ENCODE data around the gene C18orf63.
A peak's percentile ranks its signal among the peaks of the same experiment; 100 is the strongest.

C18orf63 gene

GRCh38 chr18:74368901-74369705 lies 53.5 kb downstream of the C18orf63 start:
- Histone ChIP-seq H4K20me1 (no peaks in the 10 kb centered on the region), H3K36me3 (no peaks in the 10 kb centered on the region), H3K4me2 (peak overlapping the region in 10 of 11 experiments; percentile 35 to 59 (median 47); a peak in 19 of 22 replicates), H3K27me3 (no peaks in the 10 kb centered on the region), H3K27ac (peak overlapping the region in 7 of 11 experiments; percentile 29 to 58 (median 40); a peak in 13 of 22 replicates), H3K9ac (peak overlapping the region in 2 of 11 experiments; percentile 3 to 27; a peak in 1 of 22 replicates), H3K4me1 (peaks cover 8 to 29% (median 19%) of the 10 kb centered on the region in 10 experiments; a peak in 17 of 20 replicates), H3K9me3 (replicated peaks in 1 of 11) (peaks cover 0 to 14% (median 0%) of the 10 kb centered on the region in 11 experiments; a peak in 6 of 22 replicates), H3K4me3 (no peak overlapping the region)
- TF ChIP-seq Cebpa-rat (IDR thresholded peaks at IDR 0.05): no peak

- Histone ChIP-seq H3K36me3 (no peaks in the 10 kb centered on the region), H3K9ac (no peak overlapping the region), H3K4me2 (peak overlapping the region in 9 of 11 experiments; percentile 35 to 59 (median 47); a peak in 16 of 22 replicates), H3K27me3 (no peaks in the 10 kb centered on the region), H3K4me1 (peaks cover 8 to 33% (median 20%) of the 10 kb centered on the region in 10 experiments; a peak in 17 of 20 replicates), H3K27ac (peak overlapping the region in 2 of 11 experiments; percentile 33 to 55; a peak in 1 of 22 replicates), H3K9me3 (replicated peaks in 1 of 11) (peaks cover 0 to 14% (median 0%) of the 10 kb centered on the region in 11 experiments; a peak in 6 of 22 replicates), H3K4me3 (no peak overlapping the region), H4K20me1 (no peaks in the 10 kb centered on the region)
- TF ChIP-seq Cebpa-rat (IDR thresholded peaks at IDR 0.05): no peak
Measured at GRCh38 chr18:74370115-74370514, 54.5 kb downstream of the C18orf63 start.

- no peak for TF ChIP-seq Cebpa-rat (IDR thresholded peaks at IDR 0.05)
- no peaks in the 10 kb centered on the region for H4K20me1 ChIP-seq
- no peak overlapping the region for H3K4me2 ChIP-seq
- H3K27me3 ChIP-seq: no peaks in the 10 kb centered on the region
- H3K4me3 ChIP-seq: no peak overlapping the region
- peaks cover 15 to 44% (median 32%) of the 10 kb centered on the region in 10 experiments for H3K4me1 ChIP-seq
- H3K36me3 ChIP-seq: no peaks in the 10 kb centered on the region
- no peak overlapping the region for H3K27ac ChIP-seq
- no peak overlapping the region for H3K9ac ChIP-seq
- peaks cover 0 to 12% (median 0%) of the 10 kb centered on the region in 11 experiments; a peak in 5 of 22 replicates for H3K9me3 ChIP-seq (replicated peaks in 1 of 11)
Measured at GRCh38 chr18:74373428-74373827, 57.8 kb downstream of the C18orf63 start.

GRCh38 chr18:74375999-74376398 lies 60.4 kb downstream of the C18orf63 start:
- H3K4me3 ChIP-seq: no peak overlapping the region
- H3K9me3 ChIP-seq (replicated peaks in 1 of 11): peaks cover 7 to 36% (median 17%) of the 10 kb centered on the region in 11 experiments; a peak in 21 of 22 replicates
- no peak overlapping the region for H3K27ac ChIP-seq
- no peak overlapping the region for H3K9ac ChIP-seq
- H3K4me2 ChIP-seq: no peak overlapping the region
- no peak for TF ChIP-seq Cebpa-rat (IDR thresholded peaks at IDR 0.05)
- peaks cover 11 to 27% (median 18%) of the 10 kb centered on the region in 10 experiments for H3K4me1 ChIP-seq
- no peaks in the 10 kb centered on the region for H4K20me1 ChIP-seq
- H3K36me3 ChIP-seq: no peaks in the 10 kb centered on the region
- no peaks in the 10 kb centered on the region for H3K27me3 ChIP-seq

- peaks cover 11 to 23% (median 18%) of the 10 kb centered on the region in 10 experiments for H3K4me1 ChIP-seq
- H3K27ac ChIP-seq: no peak overlapping the region
- H3K4me2 ChIP-seq: no peak overlapping the region
- H3K27me3 ChIP-seq: no peaks in the 10 kb centered on the region
- no peak for TF ChIP-seq Cebpa-rat (IDR thresholded peaks at IDR 0.05)
- H4K20me1 ChIP-seq: no peaks in the 10 kb centered on the region
- H3K9me3 ChIP-seq (replicated peaks in 1 of 11): peaks cover 12 to 36% (median 21%) of the 10 kb centered on the region in 11 experiments
- H3K4me3 ChIP-seq: no peak overlapping the region
- H3K9ac ChIP-seq: no peak overlapping the region
- H3K36me3 ChIP-seq: no peaks in the 10 kb centered on the region
Measured at GRCh38 chr18:74376523-74376922, 60.9 kb downstream of the C18orf63 start.

GRCh38 chr18:74377776-74378175 lies 62.1 kb downstream of the C18orf63 start:
- TF ChIP-seq Cebpa-rat (IDR thresholded peaks at IDR 0.05): no peak
- Histone ChIP-seq H3K27ac (peak overlapping the region in 9 of 11 experiments; percentile 4 to 71 (median 61); a peak in 17 of 22 replicates), H3K27me3 (no peaks in the 10 kb centered on the region), H3K9ac (peak overlapping the region in 4 of 11 experiments; percentile 1 to 43 (median 22); a peak in 3 of 22 replicates), H3K36me3 (peaks cover 0 to 4% (median 0%) of the 10 kb centered on the region in 11 experiments; a peak in 1 of 22 replicates), H3K4me3 (no peak overlapping the region), H4K20me1 (no peaks in the 10 kb centered on the region), H3K4me1 (peaks cover 11 to 23% (median 18%) of the 10 kb centered on the region in 10 experiments), H3K4me2 (peak overlapping the region in 9 of 11 experiments; percentile 45 to 83 (median 61); a peak in 16 of 22 replicates), H3K9me3 (replicated peaks in 1 of 11) (peaks cover 24 to 45% (median 31%) of the 10 kb centered on the region in 11 experiments)

GRCh38 chr18:74378179-74378682 lies 62.6 kb downstream of the C18orf63 start:
- H3K27ac ChIP-seq: peak overlapping the region in 9 of 11 experiments; percentile 4 to 71 (median 61); a peak in 17 of 22 replicates
- H3K9ac ChIP-seq: peak overlapping the region in 6 of 11 experiments; percentile 1 to 43 (median 22); a peak in 5 of 22 replicates
- H3K4me3 ChIP-seq: no peak overlapping the region
- no peak for TF ChIP-seq Cebpa-rat (IDR thresholded peaks at IDR 0.05)
- H3K36me3 ChIP-seq: peaks cover 0 to 5% (median 0%) of the 10 kb centered on the region in 11 experiments; a peak in 1 of 22 replicates
- H3K9me3 ChIP-seq (replicated peaks in 1 of 11): peaks cover 27 to 50% (median 35%) of the 10 kb centered on the region in 11 experiments
- no peaks in the 10 kb centered on the region for H3K27me3 ChIP-seq
- peak overlapping the region; percentile 14 to 83 (median 53); a peak in 21 of 22 replicates for H3K4me2 ChIP-seq
- H3K4me1 ChIP-seq: peaks cover 11 to 23% (median 18%) of the 10 kb centered on the region in 10 experiments
- no peaks in the 10 kb centered on the region for H4K20me1 ChIP-seq

- Histone ChIP-seq H3K4me1 (peaks cover 11 to 36% (median 18%) of the 10 kb centered on the region in 10 experiments), H3K27ac (no peak overlapping the region), H3K4me2 (no peak overlapping the region), H3K4me3 (no peak overlapping the region), H3K27me3 (no peaks in the 10 kb centered on the region), H3K9me3 (replicated peaks in 1 of 11) (peaks cover 27 to 54% (median 35%) of the 10 kb centered on the region in 11 experiments), H3K36me3 (peaks cover 0 to 5% (median 0%) of the 10 kb centered on the region in 11 experiments; a peak in 1 of 22 replicates), H4K20me1 (no peaks in the 10 kb centered on the region), H3K9ac (no peak overlapping the region)
- no peak for TF ChIP-seq Cebpa-rat (IDR thresholded peaks at IDR 0.05)
Measured at GRCh38 chr18:74380916-74381315, 65.3 kb downstream of the C18orf63 start.

Measured in BLaER1 treated with 17β-estradiol and CSF1 and Interleukin-3, amounts not matched to agents 10 nM and 100 nM (cell line).